K562 (cell line): Measurements from ENCODE around the gene PFKL. TPM values are rescaled to one million over a fixed set of nuclear protein-coding genes. Genes with fewer than 3 reads are reported as not detected.

Source experiments
- ATAC-seq: fragments of 200-7000 bp; cut with Tn5 transposase; 3 replicates; pipeline ENCODE4 v1.9.1; 2020; ENCODE audit warnings: moderate library complexity
- BruUV-seq: library from RNA; stranded (reverse); fragments of 400-500 nt; replicated peaks from 2 replicates; lab custom pipeline; 2021; lab: Mats Ljungman, UMichigan
- CTCF ChIA-PET: fragments of 300-600 bp; formaldehyde crosslinking; extraction: SDS; loops from one replicate; lab custom pipeline; 2021; ENCODE audit warnings: low intra/inter-chr PET ratio; lab: Yijun Ruan, JAX
- POLR2A ChIA-PET: fragments of 300-600, 350-650 bp; sonication (Branson Sonifier 250); formaldehyde crosslinking; extraction: SDS; loops from one replicate; lab custom pipeline; 2021; ENCODE audit warnings: antibody characterized with exemption, inconsistent platforms; lab: Yijun Ruan, JAX
- DNase-seq, 4 experiments: peaks; one replicate each; pipeline versions ENCODE4 v3.0.0 to v3.0.0-alpha.2; 2011 to 2018; ENCODE audit warnings: low spot score in 3 of 4, mixed read lengths in 3 of 4; ENCODE audit errors: extremely low read depth in 1 of 4
- FAIRE-seq: peaks from 2 replicates; lab custom pipeline; 2011; peaks lifted over from hg19 to GRCh38; lab: Jason Lieb, UNC
- H2AFZ ChIP-seq: 2 replicates; pipeline ENCODE4 v1.6.0; 2011; ENCODE audit warnings: low read depth, low read length, control low read depth, inconsistent platforms
- H3K27ac ChIP-seq: fragments of 200-600 bp; 3 replicates; pipeline ENCODE4 v1.8.0; 2011; ENCODE audit warnings: low read depth, mild to moderate bottlenecking, control low read depth, inconsistent platforms, low read length, moderate library complexity, mixed read lengths; ENCODE audit errors: extremely low read depth
- H3K27me3 ChIP-seq, 2 experiments: fragments of 300-600 bp in 1 of 2; 2 replicates in 1 of 2; 3 replicates in 1 of 2; pipeline versions ENCODE4 v1.6.0 to v1.8.0; 2011; ENCODE audit warnings: inconsistent platforms in 2 of 2, low read length in 2 of 2, mild to moderate bottlenecking in 1 of 2, mixed read lengths in 1 of 2, moderate library complexity in 1 of 2; ENCODE audit not compliant: control insufficient read depth in 2 of 2, insufficient read depth in 2 of 2
- H3K36me3 ChIP-seq: fragments of 300-600 bp; 3 replicates; pipeline ENCODE4 v1.8.0; 2011; ENCODE audit warnings: mild to moderate bottlenecking, low read length, inconsistent platforms; ENCODE audit not compliant: control insufficient read depth, insufficient read depth
- H3K4me1 ChIP-seq, 2 experiments: fragments of 200-600 bp in 1 of 2; replicated peaks in 1 of 2; 2 replicates in 1 of 2; 3 replicates in 1 of 2; pipeline versions ENCODE4 v1.5.1 to v1.8.0; 2011; ENCODE audit warnings: inconsistent platforms in 2 of 2, low read length in 2 of 2, mild to moderate bottlenecking in 1 of 2, mixed read lengths in 1 of 2, moderate library complexity in 1 of 2; ENCODE audit not compliant: control insufficient read depth in 2 of 2, insufficient read depth in 2 of 2
- H3K4me2 ChIP-seq: 2 replicates; pipeline ENCODE4 v1.6.1; 2011; ENCODE audit warnings: low read length, control low read depth, inconsistent platforms, mixed read lengths; ENCODE audit not compliant: insufficient read depth
- H3K4me3 ChIP-seq: fragments of 200-600 bp; sonication (generic), shearing (Covaris generic); 2 replicates; pipeline ENCODE4 v1.5.1; 2016; ENCODE audit warnings: control low read depth, inconsistent platforms
- H3K79me2 ChIP-seq: fragments of 200-600 bp; 3 replicates; pipeline ENCODE4 v1.8.0; 2011; ENCODE audit warnings: low read length, inconsistent platforms; ENCODE audit not compliant: control insufficient read depth, insufficient read depth
- H3K9ac ChIP-seq, 2 experiments: 2 replicates each; pipeline versions ENCODE4 v1.6.0 to v1.6.1; 2011; ENCODE audit warnings: low read depth in 2 of 2, low read length in 2 of 2, control low read depth in 1 of 2, inconsistent platforms in 1 of 2, mild to moderate bottlenecking in 1 of 2, mixed read lengths in 1 of 2; ENCODE audit not compliant: insufficient read depth in 1 of 2
- H3K9me1 ChIP-seq: one replicate; pipeline ENCODE4 v1.6.0; 2011; ENCODE audit warnings: inconsistent platforms, mild to moderate bottlenecking, low read length, moderate library complexity; ENCODE audit not compliant: control insufficient read depth, insufficient read depth
- H3K9me3 ChIP-seq: replicated peaks from 2 replicates; pipeline ENCODE4 v1.5.1; 2011; ENCODE audit warnings: low read depth, low read length, inconsistent platforms; ENCODE audit not compliant: control insufficient read depth, insufficient read depth
- H4K20me1 ChIP-seq: replicated peaks from 2 replicates; pipeline ENCODE4 v1.6.1; 2011; ENCODE audit warnings: low read length, inconsistent platforms, mixed read lengths; ENCODE audit not compliant: control insufficient read depth, insufficient read depth
- ELK1 ChIP-seq: sonication (generic); formaldehyde crosslinking; IDR thresholded peaks from 2 replicates; pipeline ENCODE4 v1.8.1; 2022; ENCODE audit warnings: missing genetic modification reagents
- MTA2 ChIP-seq: fragments of 450-650 bp; IDR thresholded peaks from 2 replicates; pipeline ENCODE4 v1.6.1; 2016; ENCODE audit warnings: low read depth
- NCOR1 ChIP-seq: fragments of 450-650 bp; IDR thresholded peaks from 2 replicates; pipeline ENCODE4 v1.6.1; 2016; ENCODE audit warnings: mild to moderate bottlenecking, moderate library complexity
- POLR2G ChIP-seq: fragments of 200-400 bp; formaldehyde crosslinking; IDR thresholded peaks from 2 replicates; pipeline ENCODE4 v1.6.1; 2017; ENCODE audit warnings: low read depth, mild to moderate bottlenecking, antibody characterized with exemption, low read length, moderate library complexity
- RBFOX2 ChIP-seq: fragments of 200-400 bp; formaldehyde crosslinking; IDR thresholded peaks from 2 replicates; pipeline ENCODE4 v1.6.1; 2017; ENCODE audit warnings: low read depth, mild to moderate bottlenecking, low read length, moderate library complexity
- RBM22 ChIP-seq: fragments of 200-400 bp; formaldehyde crosslinking; IDR thresholded peaks from 2 replicates; pipeline ENCODE4 v1.6.1; 2018; ENCODE audit warnings: low read length, low read depth; ENCODE audit not compliant: poor library complexity, severe bottlenecking
- SMARCB1 ChIP-seq: IDR thresholded peaks from 2 replicates; pipeline ENCODE4 v1.6.1; 2011; ENCODE audit warnings: improper control_type of control experiment, low read depth; ENCODE audit not compliant: insufficient read length
- SNRNP70 ChIP-seq: fragments of 200-400 bp; formaldehyde crosslinking; optimal IDR thresholded peaks from 2 replicates; pipeline ENCODE3; 2017; ENCODE audit warnings: low read depth, low read length
- SOX6 ChIP-seq: fragments of 450-650 bp; IDR thresholded peaks from 2 replicates; pipeline ENCODE4 v1.6.1; 2014; ENCODE audit warnings: mild to moderate bottlenecking
- ZNF217 ChIP-seq: sonication (generic); formaldehyde crosslinking; IDR thresholded peaks from 2 replicates; pipeline ENCODE4 v1.8.0; 2022; ENCODE audit warnings: mild to moderate bottlenecking, missing genetic modification reagents
- ZNF347 ChIP-seq: fragments of 450-650 bp; formaldehyde crosslinking; IDR thresholded peaks from 2 replicates; pipeline ENCODE4 v1.4.0; 2020; ENCODE audit warnings: low read depth, mild to moderate bottlenecking, moderate library complexity
- WGBS: fragments of 100-300 bp; shearing (Covaris generic); methylation state at CpG from one replicate; pipeline ENCODE4 v1.1.6; 2016; ENCODE audit warnings: low coverage, mixed read lengths; ENCODE audit not compliant: insufficient coverage; ENCODE audit errors: missing lambda C conversion rate; 5-methylcytosine and 5-hydroxymethylcytosine counted together
- in situ Hi-C: fragments of 300-500 bp; cut with MboI; formaldehyde crosslinking; loops from 4 replicates; pipeline ENCODE4 v1.15.0; 2018; ENCODE audit warnings: inconsistent platforms, mixed read lengths
- intact Hi-C: fragments of 100-400 bp; cut with micrococcal nuclease; formaldehyde crosslinking; loops from 2 replicates; pipeline ENCODE4 v1.14.2; 2022
- polyA plus RNA-seq, 8 experiments: library from polyadenylated mRNA; depleted of rRNA in 4 of 8; stranded (reverse) in 5 of 8; unstranded in 3 of 8; fragments of >200 nt; fragmentation: Nextera tagmentation in 2 of 8; fragmentation: Illumina TruSeq in 1 of 8; extraction: Ambion mirVana in 2 of 8; extraction: Trizol in 1 of 8; gene quantifications; 2 replicates each; pipeline versions ENCODE4 v1.2.1 to v1.2.3, GENCODE V29; 2011 to 2014; ENCODE audit warnings: inconsistent platforms in 1 of 8, missing spikeins in 1 of 8
- total RNA-seq, 7 experiments: library from RNA; depleted of rRNA in 6 of 7; stranded (reverse); fragments of >200 nt in 6 of 7; fragmentation: Illumina TruSeq in 2 of 7; extraction: Trizol in 2 of 7; gene quantifications; 2 replicates each; pipeline versions ENCODE4 v1.2.1 to v1.2.3, GENCODE V29; 2011 to 2021; ENCODE audit warnings: low replicate concordance in 1 of 7

PFKL gene
- total and polyA plus RNA-seq, 9 of the 15 experiments (the other 6 are each of a cell fraction or from before 2014, with no cell fraction given) = 1.1 to 124 (median 45.6) TPM

- H3K36me3 ChIP-seq = peaks cover 79% of the 10 kb centered on the region; the same call in 1 of the 3 replicates
Measured at GRCh38 chr21:44322621-44323325, 22.9 kb downstream of the PFKL start.

GRCh38 chr21:44323591-44323990 lies 23.7 kb downstream of the PFKL start:
- FAIRE-seq = no peak
- Histone ChIP-seq H4K20me1 (peaks cover 9% of the 10 kb centered on the region), H3K4me2 (no peak overlapping the region), H3K9me1 (peaks cover 4% of the 10 kb centered on the region)
- in situ Hi-C loops = no loop called here
- TF ChIP-seq POLR2G = 0 out of 2 replicates have a peak, but pooled peaks have one; percentile 22
- TF ChIP-seq ELK1 (CRISPR knock-in tag) = no peak
- TF ChIP-seq, all 486 proteins: peak for 1
- H3K4me3 ChIP-seq = no peak overlapping the region
- no TSS peak for BruUV-seq
- ChIA-PET POLR2A (interaction anchor here (1.0 to 1.6 kb wide), 3 partner anchors 9 to 14 kb away, joined by 3 to 4 read pairs (median 3); no protein-coding TSS in a partner anchor), CTCF (no interaction called here)
- H3K27me3 ChIP-seq = no peaks in the 10 kb centered on the region
- intact Hi-C loops = no loop called here
- peaks cover 72% of the 10 kb centered on the region; the same call in 1 of the 3 replicates for H3K36me3 ChIP-seq
- no peaks in the 10 kb centered on the region for H3K79me2 ChIP-seq
- H3K4me1 ChIP-seq = peaks cover 0 to 38% of the 10 kb centered on the region in 2 experiments; a peak in 1 of 5 replicates
- 86% methylated on average over 19 of the region's 20 CpGs for WGBS
- H3K9ac ChIP-seq = no peak overlapping the region; a peak in 1 of 4 replicates
- H3K9me3 ChIP-seq = no peaks in the 10 kb centered on the region
- no peak overlapping the region for H2AFZ ChIP-seq
- no peak for DNase-seq
- no peak overlapping the region for H3K27ac ChIP-seq
- no peak for ATAC-seq

More at GRCh38 chr21:44322621-44323325, 22.9 kb downstream of the PFKL start:
- H3K9me1 ChIP-seq = peaks cover 4% of the 10 kb centered on the region
- 89% methylated on average over 29 of the region's 38 CpGs for WGBS
- DNase-seq (no peak), ATAC-seq (no peak), FAIRE-seq (no peak)
- BruUV-seq = no TSS peak
- no peak overlapping the region for H3K27ac ChIP-seq
- H3K79me2 ChIP-seq = no peaks in the 10 kb centered on the region
- no peaks in the 10 kb centered on the region for H3K27me3 ChIP-seq
- H3K9ac ChIP-seq = no peak overlapping the region
- CTCF ChIA-PET = no interaction called here
- H3K4me1 ChIP-seq = peaks cover 0 to 33% of the 10 kb centered on the region in 2 experiments; a peak in 1 of 5 replicates
- in situ Hi-C loops (no loop called here), intact Hi-C loops (no loop called here)
- no peak overlapping the region for H3K4me2 ChIP-seq
- TF ChIP-seq RBFOX2 = peak; percentile 30
- TF ChIP-seq ZNF217 (CRISPR knock-in tag) = no peak
- TF ChIP-seq ZNF347 (CRISPR knock-in tag) = no peak
- no peak for TF ChIP-seq SNRNP70
- no peak for TF ChIP-seq SOX6
- no peak for TF ChIP-seq NCOR1
- no peak for TF ChIP-seq SMARCB1
- TF ChIP-seq POLR2G = peak; percentile 3; the same call in 1 of the 2 replicates
- TF ChIP-seq MTA2 = no peak
- peak; percentile 57 for TF ChIP-seq RBM22
- peaks cover 9% of the 10 kb centered on the region for H4K20me1 ChIP-seq
- H3K4me3 ChIP-seq = no peak overlapping the region
- H3K9me3 ChIP-seq = no peaks in the 10 kb centered on the region
- no peak overlapping the region for H2AFZ ChIP-seq
- POLR2A ChIA-PET = interaction anchor here (0.6 to 1.2 kb wide), 5 partner anchors 9 to 1303 kb away, joined by 3 to 7 read pairs (median 3); no protein-coding TSS in a partner anchor
